ENCODE results near the gene ZNF521.
A peak's percentile ranks its signal among the peaks of the same experiment; 100 is the strongest.
"Not testable (repeated sequence)": the region's sequence is repeated elsewhere in the genome, so short reads cannot be mapped to it uniquely, and the experiment has no call there.

The ZNF521 gene

DNA sequence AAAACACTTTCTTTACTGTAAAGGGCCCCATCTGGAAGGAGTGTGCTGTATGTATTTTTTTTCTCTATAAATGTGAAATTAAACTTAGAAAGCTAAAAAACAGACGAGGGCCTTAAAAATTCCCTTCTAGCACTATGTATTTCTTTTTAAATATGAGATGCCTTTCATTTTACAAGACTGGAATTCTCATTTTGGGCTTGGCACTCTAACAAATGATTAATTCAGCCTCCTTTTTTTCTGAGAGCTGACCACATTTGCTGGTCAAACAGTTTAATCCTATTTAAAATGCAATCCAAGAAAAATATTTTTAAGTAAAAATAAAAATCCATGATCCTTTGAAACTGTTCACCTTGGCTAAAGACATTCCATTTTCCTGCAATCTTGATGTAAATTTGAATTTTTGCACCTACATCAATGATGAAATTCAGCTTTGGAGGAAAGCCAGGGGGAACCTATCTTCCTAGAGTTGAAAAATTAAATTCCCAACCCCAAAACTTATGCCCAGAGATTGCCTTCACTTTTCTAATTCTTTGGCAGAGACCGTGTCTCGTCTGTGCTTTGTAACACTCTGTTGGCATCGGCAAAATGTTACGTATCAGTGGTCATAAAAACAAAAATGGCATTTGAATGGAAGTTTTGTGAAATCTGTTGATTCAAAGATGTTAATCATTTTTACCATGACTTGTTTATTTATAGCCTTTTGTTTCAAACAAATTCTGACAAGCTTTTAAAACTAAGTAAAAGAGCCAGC, 284.5 kb downstream of the ZNF521 start:
- no peak for DNase-seq

GRCh38 chr18:25066516-25066915, 285.4 kb downstream of the ZNF521 start:
- no peak for DNase-seq

DNA sequence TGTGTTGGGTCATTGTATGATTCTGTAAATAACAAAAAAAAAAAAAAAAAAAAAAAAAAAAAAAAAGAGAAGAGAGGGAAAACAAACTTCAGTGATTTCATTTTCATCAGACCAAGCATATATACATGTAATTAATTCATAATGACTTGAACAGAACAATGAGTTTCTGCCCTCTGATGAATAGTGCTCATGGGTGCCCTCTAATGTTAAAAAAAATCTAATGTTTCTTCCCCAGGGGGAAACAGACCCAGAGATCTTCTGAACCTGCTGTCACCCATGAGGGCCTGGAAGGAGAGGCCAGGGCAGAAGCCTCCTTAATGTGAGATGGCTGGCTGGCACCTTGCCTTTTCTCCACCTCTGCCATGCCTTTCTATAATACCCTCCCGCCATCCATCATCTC, 289.2 kb downstream of the ZNF521 start:
- no peak for DNase-seq

GRCh38 chr18:25061395-25061794, 290.6 kb downstream of the ZNF521 start:
- no peak for DNase-seq

- DNase-seq, result no peak
Measured at GRCh38 chr18:25058521-25058920, 293.4 kb downstream of the ZNF521 start.

- no peak for DNase-seq
Measured at GRCh38 chr18:25057491-25058050, 294.4 kb downstream of the ZNF521 start.

DNA sequence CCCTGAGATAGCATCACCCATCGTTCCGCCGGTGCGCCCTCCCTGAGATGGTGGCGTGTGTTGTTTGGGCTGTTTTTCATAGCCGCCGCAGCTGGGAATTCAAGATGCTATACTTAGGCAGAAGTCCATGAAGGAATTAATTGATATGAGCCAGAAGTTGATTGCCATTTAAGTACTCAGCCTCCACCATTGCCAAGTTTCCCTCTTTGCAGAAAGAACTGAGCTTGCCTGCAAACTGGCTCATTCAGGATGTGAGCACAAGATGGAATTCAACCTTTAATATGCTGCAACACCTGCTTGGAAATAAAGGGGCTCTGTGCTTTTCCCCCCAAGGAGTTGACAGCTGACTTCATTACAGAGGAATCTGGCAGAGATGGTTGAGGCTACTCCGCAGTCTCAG, 295.5 kb downstream of the ZNF521 start:
- peak; percentile 52 for DNase-seq

DNA sequence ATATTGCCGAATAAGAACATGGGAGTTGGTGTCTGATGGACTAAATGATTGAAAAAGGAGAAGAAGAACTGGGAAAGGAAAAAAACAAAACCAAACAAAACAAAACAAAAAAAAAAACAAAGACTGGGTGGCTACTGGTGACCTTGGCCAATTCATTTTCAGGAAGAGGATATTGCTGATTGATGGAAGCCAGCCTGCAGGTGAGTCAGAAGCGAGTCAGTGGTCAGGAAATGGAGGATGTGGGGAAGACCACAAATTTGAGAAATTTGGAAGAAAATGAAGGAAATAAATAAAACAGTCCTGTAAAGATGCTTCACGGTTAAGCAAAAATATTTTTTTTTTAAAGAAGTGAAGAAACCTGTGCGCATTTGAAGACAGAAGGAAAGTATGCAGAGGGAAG, 296.9 kb downstream of the ZNF521 start:
- no peak for DNase-seq

GRCh38 chr18:25053466-25053865, 298.5 kb downstream of the ZNF521 start:
- no peak for DNase-seq

- DNase-seq, result no peak
Measured at GRCh38 chr18:25052511-25052921, 299.4 kb downstream of the ZNF521 start.

GRCh38 chr18:25050605-25051004, 301.4 kb downstream of the ZNF521 start:
- no peak for DNase-seq

GRCh38 chr18:25047983-25048382, 304.0 kb downstream of the ZNF521 start:
- DNase-seq, result no peak

GRCh38 chr18:25047421-25047820, 304.5 kb downstream of the ZNF521 start:
- DNase-seq, result no peak

DNA sequence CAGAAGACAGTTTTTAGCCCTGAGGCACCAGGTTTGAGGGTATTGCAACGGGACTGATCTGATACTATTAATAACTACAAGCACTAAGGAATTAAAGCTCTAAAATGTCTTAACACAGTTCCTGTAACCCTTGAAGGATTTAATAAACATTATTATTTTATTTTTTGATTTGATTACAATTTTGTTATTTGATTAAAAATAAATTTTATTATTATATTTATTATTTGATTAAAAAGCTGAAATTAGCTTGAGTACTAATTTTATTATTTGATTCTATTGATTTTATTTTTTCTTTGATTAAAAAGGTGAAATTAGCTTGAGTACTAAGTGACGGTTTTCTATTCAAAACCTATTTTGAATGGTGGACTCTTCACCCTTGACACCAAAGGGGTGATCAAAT, 307.3 kb downstream of the ZNF521 start:
- no peak for DNase-seq

DNA sequence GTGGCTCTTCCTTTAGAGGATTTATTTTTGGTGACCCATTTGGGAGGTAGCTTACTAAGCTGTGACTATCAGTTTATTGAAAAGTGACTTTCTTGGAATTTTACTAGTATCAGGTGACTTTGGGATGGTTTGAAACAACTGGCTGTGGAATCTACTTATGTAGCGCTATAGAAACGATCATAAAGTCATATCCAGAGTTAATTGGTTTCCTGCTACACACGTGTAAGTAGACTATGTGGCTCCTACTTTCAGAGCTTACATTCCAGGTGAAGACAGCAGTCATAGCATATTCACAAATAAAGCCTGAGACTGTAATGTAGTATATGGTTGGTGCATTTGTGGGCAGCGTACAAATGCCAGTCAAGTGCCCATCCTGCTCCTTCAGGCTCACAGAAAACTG, 308.9 kb downstream of the ZNF521 start:
- no peak for DNase-seq

GRCh38 chr18:25042641-25043051, 309.3 kb downstream of the ZNF521 start:
- no peak for DNase-seq

DNA sequence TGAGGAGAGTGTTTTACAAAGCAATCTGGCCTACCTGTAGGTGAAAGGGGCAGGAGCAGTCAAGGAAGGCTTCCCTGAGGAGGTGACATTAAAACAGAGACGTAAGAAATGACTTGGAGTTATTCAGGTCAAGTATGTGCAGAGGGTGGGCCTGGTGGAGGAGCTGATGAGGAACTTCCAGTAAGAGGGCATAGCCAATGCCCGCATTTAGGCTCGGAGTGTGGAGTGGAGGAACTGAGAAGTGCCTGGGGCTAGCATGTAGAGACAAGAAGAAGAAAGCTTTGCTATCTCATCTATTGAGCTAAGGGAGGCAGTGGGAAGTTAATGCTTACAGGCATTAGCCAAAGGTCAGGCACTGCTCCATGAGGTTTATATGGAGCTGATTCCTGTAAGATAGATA, 312.2 kb downstream of the ZNF521 start:
- no peak for DNase-seq

- peak; percentile 41 for DNase-seq
Measured at GRCh38 chr18:25038261-25038660, 313.7 kb downstream of the ZNF521 start.

DNA sequence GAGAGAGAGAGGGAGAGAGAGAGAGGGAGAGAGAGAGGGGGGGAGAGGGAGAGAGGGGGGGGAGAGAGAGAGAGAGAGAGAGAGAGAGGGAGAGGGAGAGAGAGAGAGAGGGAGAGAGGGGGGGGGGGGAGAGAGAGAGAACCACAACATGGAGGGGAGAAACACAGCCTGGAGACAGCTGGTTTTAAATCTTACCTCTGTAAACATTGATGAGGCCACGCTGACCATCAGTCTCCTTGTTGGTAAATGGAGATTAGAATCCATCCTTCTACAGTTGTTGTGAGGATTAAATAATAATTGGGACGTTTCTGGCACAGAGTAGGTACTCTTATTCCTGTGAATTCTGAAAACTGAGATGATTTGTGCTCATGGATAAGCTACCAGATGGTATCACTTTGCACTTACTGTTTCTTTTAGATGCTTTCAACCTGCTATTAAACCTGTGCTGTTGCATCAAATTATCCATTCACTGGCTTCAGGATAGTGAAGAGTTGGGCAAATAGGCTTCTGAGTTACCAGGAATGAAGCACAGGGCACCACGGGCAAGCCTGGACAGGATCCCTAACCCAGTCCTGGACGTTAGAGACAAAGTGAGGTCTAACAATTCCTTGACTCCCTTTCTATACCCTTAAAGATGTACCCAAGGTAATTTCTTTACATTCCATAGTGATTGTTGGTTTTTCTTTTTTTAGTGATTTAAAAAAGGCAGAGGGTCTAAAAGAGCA, 318.1 kb downstream of the ZNF521 start:
- no peak for DNase-seq

DNA sequence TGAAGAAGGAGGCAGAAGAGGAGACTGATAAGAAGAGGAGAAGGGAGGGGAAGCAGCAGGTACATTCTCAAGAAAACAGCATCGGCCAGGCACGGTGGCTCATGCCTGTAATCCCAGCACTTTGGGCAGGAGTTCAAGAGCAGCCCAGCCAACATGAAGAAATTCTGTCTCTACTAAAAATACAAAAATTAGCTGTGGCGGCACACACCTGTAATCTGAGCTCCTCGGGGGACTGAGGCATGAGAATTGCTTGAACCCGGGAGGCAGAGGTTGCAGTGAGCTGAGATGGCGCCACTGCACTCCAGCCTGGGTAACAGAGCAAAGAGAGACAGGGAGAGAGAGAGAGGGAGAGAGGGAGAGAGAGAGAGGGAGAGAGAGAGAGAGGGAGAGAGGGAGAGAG, 318.8 kb downstream of the ZNF521 start:
- DNase-seq, result not testable (repeated sequence)

DNA sequence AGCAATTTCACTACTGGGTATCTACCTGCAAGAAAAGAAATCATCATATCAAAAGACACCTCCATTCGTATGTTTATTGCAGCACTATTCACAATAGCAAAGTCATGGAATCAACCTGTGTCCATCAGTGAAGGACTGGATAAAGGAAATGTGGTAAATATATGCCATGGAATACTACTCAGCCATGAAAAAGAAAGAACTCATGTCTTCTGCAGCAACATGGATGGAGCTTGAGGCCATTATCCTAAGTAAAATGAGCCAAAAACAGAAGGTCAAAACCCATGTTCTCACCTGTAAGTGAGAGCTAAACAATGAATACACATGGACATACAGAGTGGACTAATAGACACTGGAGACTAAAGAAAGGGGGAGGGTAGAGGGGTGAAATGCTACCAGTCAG, 322.2 kb downstream of the ZNF521 start:
- no peak for DNase-seq

DNA sequence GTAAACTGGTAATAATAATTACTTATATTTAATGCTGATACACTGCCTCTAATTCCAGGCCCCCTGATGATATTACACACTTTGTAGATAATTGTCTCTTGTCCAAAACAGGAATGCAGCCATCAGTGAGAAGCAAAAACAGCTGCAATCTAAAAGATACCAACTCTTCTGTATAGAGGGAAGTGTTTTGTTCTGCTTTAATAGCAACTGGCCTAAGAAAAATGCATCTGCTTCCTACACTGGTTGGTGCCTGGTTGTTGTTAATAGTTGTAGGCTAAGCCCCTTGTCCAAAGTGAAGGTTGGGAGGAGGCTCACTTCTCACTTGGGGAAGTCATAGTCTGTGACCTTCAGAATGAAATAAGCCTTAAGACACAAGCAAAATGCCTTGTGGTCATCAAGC, 332.0 kb downstream of the ZNF521 start:
- no peak for DNase-seq

DNA sequence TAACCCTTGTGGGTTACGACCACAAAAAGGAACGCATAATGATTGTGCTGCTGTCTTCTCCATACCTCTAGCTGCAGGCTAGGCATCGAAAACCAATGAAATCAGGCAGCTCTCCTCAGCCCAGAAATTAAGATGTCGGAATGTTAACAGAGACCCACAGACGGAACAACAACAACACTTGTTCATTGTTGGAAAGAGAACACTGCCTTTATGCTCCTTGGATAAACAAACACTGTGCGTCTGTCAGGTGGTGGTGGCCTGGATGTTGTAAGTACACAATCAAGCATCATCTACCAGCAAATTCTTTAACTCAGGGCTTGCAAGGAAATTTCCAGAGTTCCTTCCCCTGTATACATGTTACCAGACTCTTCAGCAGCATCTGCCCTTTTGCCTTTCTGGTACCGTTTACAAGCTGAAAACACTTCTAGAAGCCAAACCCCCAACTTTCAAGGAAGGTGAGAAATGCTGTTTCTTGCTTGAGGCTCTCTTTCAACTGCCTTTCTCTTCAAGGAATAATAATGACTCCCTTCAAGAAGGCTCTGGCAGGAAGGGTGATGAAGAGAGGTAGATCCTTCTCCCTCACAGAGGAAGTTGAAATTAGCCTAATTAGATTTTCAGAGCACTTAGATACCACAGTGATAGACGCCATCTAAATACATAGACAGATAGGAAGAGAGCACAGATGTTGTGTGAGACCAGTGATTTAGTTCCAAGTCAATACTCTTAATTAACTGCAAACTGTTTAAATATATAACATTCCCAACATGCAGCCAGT, 332.7 kb downstream of the ZNF521 start:
- DNase-seq, result no peak

Data from NCI-H1105 treated with DMSO at 0.1 percent for 48 hours (cell line).